Measurements from ENCODE around the gene ADRA2B. TPM values are rescaled to one million over a fixed set of nuclear protein-coding genes. Genes with fewer than 3 reads are reported as not detected.

The ADRA2B gene
- total RNA-seq, 1 donor from 2014 or later, result 0.14 TPM

DNA sequence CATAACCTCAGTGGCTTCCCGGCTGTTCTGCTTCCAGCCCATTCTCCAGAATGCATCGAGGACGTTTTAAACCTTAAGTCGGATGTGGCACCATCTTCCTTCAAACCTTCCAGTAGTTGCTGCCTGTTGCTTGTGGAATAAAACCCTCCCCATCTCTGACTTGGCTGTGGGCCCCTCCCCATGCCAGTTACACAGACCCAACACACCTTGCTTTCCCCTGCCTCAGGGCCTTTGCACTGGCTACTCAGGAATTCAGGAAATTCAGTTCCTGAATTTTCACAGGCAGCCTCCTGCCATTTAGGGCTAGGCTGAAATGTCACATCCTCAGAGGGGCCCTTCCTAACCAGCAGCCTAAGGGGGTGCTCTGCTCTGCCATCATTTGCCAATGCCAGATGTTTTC is 5.0 kb upstream of the ADRA2B start:
- Histone ChIP-seq H3K27ac (no peak overlapping the region), H3K36me3 (no peaks in the 10 kb centered on the region), H3K27me3 (peaks cover 29% of the 10 kb centered on the region), H3K4me1 (no peaks in the 10 kb centered on the region), H3K4me3 (no peak overlapping the region), H3K9me3 (no peaks in the 10 kb centered on the region)
- no peak for TF ChIP-seq CTCF (IDR thresholded peaks at IDR 0.05)
- intact Hi-C loops (cut with DNase I), result no loop called here
- ATAC-seq, result no peak
- no peak for DNase-seq

DNA sequence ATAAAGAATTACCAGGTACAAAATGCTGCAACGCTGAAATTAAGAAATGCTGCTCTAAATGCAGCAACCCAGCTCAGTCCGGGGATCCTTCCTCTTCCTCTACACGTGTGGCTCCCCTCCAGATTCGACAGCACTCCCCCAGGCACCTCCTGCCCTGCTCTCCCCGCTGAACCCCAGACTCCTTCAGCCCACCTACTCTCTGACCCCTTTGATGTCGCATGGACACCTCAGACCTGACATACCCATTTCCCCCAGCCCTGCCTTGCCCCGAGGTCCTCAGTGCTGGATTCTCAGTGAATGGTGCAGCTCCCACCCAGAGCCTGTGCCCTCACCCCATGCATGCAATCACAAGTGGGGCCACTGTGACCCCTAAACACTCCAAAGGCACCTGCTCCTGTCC is 4.6 kb upstream of the ADRA2B start:
- Histone ChIP-seq H3K4me3 (no peak overlapping the region), H3K27ac (no peak overlapping the region), H3K4me1 (no peaks in the 10 kb centered on the region), H3K9me3 (no peaks in the 10 kb centered on the region), H3K27me3 (peaks cover 34% of the 10 kb centered on the region), H3K36me3 (no peaks in the 10 kb centered on the region)
- no peak for TF ChIP-seq CTCF (IDR thresholded peaks at IDR 0.05)
- ATAC-seq (no peak), DNase-seq (no peak)
- intact Hi-C loops (cut with DNase I), result no loop called here

DNA sequence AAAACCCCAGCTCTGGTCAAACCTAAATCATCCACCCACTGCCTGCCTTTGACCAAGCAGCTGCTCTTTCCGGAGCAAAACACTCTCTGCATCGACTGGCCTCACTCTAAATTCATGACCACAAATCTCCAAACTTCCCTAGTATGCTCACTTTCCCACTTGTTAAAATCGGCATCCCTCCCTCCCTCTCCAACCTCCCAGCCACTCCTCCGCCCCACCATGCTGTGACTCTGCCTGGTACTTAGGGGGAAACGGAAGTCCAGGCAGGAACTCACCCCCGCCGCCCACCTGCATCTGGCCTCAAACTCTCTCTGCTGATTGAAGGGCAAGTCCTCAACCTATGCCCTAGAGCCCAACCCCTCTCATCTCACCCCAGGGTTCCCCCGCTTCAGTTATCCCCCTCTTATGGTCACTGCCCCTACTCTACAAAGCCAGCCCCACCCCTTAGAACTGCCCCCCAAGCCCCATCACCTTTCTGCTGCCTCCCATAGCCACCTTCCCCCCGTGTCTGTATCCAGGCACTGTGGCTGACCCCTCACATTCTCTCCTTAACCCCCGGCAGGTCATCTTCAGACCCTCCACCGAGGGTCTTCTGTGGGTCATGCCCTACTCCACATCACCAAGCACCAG is 3.8 kb upstream of the ADRA2B start:
- no peak overlapping the region for H3K27ac ChIP-seq
- no peaks in the 10 kb centered on the region for H3K36me3 ChIP-seq
- intact Hi-C loops (cut with DNase I), result no loop called here
- DNase-seq (no peak), ATAC-seq (no peak)
- TF ChIP-seq CTCF (IDR thresholded peaks at IDR 0.05), result no peak
- H3K9me3 ChIP-seq, result no peaks in the 10 kb centered on the region
- peaks cover 42% of the 10 kb centered on the region for H3K27me3 ChIP-seq
- no peaks in the 10 kb centered on the region for H3K4me1 ChIP-seq
- H3K4me3 ChIP-seq, result no peak overlapping the region

DNA sequence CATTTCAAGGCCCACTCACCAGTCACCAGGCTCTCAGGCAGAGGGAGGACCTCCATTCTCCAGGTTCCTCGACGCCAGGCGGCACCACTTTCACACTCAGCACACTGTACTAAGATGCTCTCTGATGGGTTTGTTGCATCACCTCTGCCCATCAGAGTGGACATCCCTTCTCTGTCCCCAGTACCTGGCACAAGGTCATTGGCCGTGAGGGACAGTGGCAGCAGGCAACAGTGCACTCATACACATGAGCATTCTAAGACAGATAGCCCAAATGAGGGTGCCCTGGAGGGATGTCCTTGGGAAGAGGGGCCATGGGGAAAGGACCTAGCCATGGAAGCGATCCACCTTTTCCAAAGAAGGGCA is 3.0 kb upstream of the ADRA2B start:
- ATAC-seq (no peak), DNase-seq (no peak)
- H3K9me3 ChIP-seq, result no peaks in the 10 kb centered on the region
- no peaks in the 10 kb centered on the region for H3K36me3 ChIP-seq
- peaks cover 45% of the 10 kb centered on the region for H3K27me3 ChIP-seq
- H3K4me1 ChIP-seq, result no peaks in the 10 kb centered on the region
- H3K4me3 ChIP-seq, result no peak overlapping the region
- TF ChIP-seq CTCF (IDR thresholded peaks at IDR 0.05), result no peak
- no peak overlapping the region for H3K27ac ChIP-seq
- intact Hi-C loops (cut with DNase I), result loop anchor here (10.0 kb wide), 1 partner anchor 95 kb away; no protein-coding TSS in a partner anchor

GRCh38 chr2:96118698-96119388 is 2.5 kb upstream of the ADRA2B start:
- Histone ChIP-seq H3K4me3 (no peak overlapping the region), H3K27ac (no peak overlapping the region), H3K9me3 (no peaks in the 10 kb centered on the region), H3K36me3 (no peaks in the 10 kb centered on the region), H3K4me1 (no peaks in the 10 kb centered on the region), H3K27me3 (peaks cover 45% of the 10 kb centered on the region)
- TF ChIP-seq CTCF (IDR thresholded peaks at IDR 0.05), result no peak
- peak; percentile 55 for DNase-seq
- ATAC-seq, result no peak
- intact Hi-C loops (cut with DNase I), result loop anchor here (10.0 kb wide), 1 partner anchor 94 kb away; no protein-coding TSS in a partner anchor

All from upper lobe of right lung (tissue), 1 donor.